GM18951 (cell line): ENCODE results near the gene LPP.

ENCODE experiments used
- POLR2A ChIP-seq: IDR thresholded peaks from 4 replicates; pipeline ENCODE4 v1.6.1; 2011; ENCODE audit warnings: mild to moderate bottlenecking; ENCODE audit not compliant: insufficient read length, insufficient read depth; ENCODE audit errors: extremely low read depth
- in situ Hi-C: fragments of 300-500 bp; cut with MboI; formaldehyde crosslinking; loops from one replicate; pipeline ENCODE4 v1.12.0; 2022; ENCODE audit warnings: low sequenced_read_pairs, mixed read lengths, inconsistent platforms; ENCODE audit not compliant: unreplicated experiment

LPP gene

GRCh38 chr3:188554404-188554803 lies 400.4 kb downstream of the LPP start:
- in situ Hi-C loops: no loop called here
- TF ChIP-seq POLR2A: no peak

DNA sequence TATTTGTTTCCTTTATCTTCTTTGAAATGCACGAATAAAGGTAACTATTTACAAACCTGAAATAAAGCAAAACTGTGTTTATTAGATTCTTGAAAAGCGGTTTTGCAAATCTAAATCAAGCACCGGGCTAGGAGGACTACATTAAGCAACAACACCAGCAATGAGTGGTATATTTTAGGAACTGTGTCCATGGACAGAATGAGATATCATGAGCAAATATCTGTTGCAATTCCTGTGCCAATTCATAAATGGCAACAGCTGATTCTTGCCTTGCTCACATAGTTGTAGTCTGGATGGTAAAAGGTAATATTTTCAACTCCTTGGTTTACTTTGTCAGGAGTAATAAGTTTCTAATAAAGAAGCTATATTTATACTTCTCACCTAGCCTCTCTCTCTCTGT lies 403.3 kb downstream of the LPP start:
- in situ Hi-C loops: no loop called here
- TF ChIP-seq POLR2A: no peak

DNA sequence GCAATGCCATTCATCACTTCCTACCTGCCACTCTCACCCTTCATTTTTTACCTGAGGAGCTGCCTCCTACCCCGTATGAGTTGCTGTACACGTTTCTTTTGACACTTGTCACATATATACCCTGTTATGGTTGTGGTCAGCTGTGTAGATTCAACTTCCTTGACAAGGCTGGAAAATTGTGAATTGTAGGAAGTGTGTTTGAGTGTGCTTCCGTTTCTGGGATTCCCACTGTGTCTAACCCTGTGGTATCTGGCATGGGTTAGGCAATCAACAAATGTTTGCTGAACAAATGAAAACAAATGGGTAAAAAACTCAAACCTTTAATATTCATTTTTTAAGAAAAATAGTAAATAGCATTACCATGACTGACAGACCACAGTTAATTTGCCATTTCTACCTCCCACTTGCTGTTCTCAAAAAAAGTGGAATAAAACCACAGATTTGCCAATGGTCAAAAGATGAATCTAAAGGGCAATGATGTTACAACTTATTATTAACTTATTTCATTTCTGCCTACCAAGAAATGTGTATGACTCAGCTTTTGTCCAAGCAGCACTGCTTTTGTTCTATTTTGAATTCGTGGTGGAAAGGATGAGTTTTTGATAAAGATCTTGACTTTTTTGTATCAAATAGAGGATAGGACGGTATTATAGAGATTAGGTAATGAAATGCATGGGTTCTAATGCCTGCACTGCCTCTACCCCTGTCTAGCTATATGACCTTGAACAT lies 404.6 kb downstream of the LPP start:
- in situ Hi-C loops: no loop called here
- TF ChIP-seq POLR2A: no peak

DNA sequence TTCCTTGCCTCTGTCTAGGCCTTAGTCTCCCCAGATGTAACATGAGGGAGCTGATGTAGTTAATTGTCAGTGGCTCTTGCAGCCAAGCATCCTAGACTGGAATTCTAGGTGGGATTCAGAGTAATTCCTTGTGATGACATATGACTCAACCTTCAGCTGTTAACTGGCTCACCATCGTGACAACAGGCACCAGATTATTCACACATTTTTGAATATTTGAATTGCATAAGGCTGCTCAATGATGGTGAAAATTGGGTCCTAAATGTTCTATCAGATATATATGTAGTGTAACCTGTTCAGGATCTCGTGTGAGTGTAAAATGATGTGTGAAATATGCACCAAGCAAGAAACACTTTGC lies 405.1 kb downstream of the LPP start:
- in situ Hi-C loops: no loop called here
- TF ChIP-seq POLR2A: no peak

- TF ChIP-seq POLR2A: no peak
- in situ Hi-C loops: no loop called here
Measured at GRCh38 chr3:188559856-188560255, 405.9 kb downstream of the LPP start.

GRCh38 chr3:188562144-188562543 lies 408.2 kb downstream of the LPP start:
- TF ChIP-seq POLR2A: no peak
- in situ Hi-C loops: no loop called here

DNA sequence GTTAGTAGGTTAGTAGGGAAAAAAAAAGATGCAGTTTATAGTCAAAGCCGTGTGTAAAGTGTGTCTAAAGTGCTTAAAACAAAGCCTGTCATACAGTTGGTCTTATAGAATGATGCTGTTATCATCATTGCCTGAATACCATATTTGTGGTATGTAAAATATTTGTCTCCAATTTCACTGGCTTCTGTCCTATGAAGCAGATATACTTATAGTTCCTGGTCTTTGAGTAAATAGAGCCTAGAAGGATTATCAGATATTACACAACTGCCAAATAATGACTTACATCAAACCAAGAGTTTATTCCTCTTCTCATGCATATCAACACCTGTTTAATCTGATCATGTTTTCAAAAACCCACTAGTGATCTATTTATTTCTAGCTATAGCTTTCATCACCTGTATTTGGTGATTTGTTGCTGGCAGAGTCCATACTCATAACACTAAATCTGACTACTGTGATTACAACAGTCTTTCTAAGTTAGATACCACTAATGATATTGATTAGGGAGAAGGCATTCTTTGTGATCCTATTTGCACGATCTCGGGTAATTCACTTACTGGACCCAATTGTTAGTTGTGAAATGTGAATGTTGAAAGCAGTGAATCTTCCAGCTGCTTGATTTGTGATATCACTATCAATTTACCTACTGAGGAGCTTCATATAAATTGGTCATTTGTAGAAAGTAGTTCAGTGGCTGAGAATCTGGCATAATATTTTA lies 413.7 kb downstream of the LPP start:
- TF ChIP-seq POLR2A: no peak
- in situ Hi-C loops: no loop called here

DNA sequence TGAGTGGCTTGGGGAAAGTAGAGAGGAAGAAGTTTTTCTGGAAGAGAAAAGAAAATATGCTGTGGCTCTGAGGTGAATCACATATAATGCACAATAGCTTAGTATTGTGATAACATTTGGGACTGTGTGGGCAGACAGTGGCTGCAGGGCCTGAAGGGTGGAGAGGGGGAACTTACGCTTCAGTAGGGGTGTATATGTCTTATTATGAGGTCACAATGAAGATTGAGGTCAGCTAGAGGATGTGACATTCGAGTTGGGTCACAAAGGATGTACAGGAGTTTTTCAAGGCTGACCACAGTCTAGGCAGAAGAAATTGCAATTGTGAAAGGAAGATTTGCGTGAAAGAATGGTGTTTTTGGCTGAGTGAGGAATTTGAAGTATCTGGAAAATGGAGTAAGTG lies 414.8 kb downstream of the LPP start:
- no peak for TF ChIP-seq POLR2A
- in situ Hi-C loops: no loop called here

DNA sequence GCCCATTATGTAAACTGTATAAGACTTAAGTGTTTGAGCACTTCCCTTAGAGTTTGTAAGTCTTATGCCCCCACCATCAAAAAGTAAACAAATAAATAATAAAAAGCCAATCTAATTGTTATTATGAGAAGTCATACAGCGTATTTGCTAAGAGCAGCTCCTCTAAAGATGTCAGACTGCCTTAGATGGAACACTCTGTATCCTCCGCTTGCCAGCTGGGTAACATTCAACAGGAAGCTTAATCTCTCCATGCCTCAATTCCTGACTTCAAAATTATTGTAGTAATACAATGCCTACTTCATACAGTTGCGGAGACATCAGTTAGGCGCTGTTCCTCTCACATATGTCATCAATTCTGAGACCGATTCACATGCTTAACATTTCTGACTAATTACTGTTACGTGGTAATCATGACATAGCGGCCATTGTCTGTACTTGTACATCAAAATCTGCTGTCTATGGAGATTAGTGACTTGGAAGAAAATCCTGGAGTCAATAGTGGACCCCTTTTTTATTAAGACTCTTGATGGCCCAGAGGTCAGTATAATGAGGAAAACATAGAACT lies 417.7 kb downstream of the LPP start:
- in situ Hi-C loops: no loop called here
- no peak for TF ChIP-seq POLR2A

DNA sequence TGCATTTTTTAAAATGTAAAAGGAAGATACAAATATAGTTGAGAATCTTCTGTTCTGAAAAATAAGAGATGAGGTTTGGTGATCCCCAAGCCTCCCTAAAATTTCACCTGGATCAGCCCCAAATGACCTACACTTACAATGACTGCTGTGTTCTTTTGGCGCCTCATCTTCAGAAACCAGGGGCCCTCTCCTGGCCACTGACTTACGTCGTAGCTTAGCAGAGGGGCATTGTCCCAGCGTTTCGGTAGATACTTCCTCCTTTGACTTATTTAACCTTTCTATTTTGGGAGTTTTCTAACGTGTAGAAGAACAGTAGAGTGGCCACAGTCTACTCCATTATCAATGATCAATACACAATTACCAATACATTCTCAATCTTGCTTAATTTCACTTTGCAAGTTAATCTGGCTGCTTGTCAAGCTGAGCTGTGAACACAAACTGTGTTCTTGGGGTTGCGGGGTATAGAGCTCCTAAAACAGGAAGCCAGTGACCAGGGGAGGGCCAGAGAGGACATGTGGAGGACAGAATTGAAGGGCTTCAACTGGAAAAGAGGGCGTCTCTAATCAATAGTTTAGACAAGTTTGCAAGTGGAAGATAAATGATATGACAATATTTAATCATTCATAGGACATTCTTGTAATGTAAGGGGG lies 419.5 kb downstream of the LPP start:
- TF ChIP-seq POLR2A: no peak
- in situ Hi-C loops: no loop called here

- TF ChIP-seq POLR2A: no peak
- in situ Hi-C loops: no loop called here
Measured at GRCh38 chr3:188573956-188574355, 420.0 kb downstream of the LPP start.

DNA sequence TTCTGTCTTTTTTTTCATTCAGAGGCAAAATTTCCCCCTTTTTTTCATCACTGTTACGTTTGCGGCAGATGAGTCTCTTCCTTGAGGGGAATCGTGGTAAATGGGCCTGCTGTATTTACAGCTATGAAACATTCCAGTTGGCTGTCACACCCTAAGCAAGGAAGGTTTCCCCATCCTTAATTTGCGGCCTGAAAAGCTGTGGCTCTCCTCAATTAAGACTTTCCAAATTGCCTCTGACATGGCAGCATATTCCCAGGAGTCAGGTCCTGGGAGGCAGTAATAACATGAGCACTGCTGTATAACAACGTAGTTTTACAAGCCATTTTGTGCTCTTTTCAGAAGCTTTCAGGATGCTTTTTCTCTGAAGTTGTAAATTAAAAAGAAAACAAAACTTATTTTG lies 420.9 kb downstream of the LPP start:
- TF ChIP-seq POLR2A: no peak
- in situ Hi-C loops: no loop called here

DNA sequence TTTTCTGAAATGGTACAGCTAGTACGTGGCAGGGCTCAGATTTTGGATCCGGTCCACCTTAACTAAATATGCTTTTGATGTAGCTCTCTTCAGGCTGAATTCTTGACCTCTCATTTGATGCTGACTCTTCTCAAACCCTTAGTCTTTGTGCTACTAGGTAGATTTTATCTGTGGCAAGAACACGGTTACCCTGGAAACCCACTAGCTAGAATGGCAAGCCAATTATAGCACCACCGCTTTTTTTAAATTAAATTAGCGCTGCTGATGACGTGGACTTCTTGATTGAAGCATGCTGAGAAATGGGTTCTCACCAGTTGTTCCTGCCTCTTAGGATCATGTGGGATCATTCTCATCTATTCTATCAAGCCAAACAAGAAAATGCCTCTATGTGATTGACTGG lies 421.5 kb downstream of the LPP start:
- TF ChIP-seq POLR2A: no peak
- in situ Hi-C loops: no loop called here
